ENCODE data around the gene FBXL13. TPM values are rescaled to one million over a fixed set of nuclear protein-coding genes. Genes with fewer than 3 reads are reported as not detected.
A peak's percentile ranks its signal among the peaks of the same experiment; 100 is the strongest.

Gene FBXL13
- total RNA-seq, 2 donors from 2014 or later = 0.95 to 2.5 TPM

DNA sequence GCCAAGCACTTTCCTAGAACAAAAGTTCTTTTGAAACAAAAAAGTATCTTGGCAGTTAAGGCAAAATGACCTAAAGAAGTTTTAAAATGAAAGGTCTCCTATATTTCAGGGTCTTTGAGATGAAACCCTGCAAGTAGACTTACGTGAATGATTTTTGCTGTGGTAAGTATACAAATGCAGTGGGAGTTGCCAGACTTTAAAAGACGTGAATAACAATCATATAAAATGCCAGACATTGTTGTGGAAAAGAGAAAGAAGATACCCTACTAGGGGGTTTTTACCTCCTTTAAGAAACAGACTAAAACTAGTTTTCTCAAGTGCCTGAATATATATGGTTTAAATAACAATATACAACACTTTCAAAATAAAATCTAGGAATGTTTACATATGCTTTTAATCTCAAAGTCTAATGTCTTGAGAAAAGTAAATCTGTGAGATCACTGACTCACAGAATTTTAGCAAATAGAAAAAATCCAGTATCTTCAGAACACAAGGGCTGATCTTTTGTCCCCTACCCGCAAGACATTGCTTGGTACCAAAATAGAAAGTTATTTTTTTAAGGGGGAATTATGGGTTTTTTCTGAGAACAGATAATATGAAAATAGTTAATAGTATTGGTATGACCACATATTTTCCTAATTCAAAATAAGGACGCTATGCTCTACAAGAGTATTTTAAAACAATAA lies 132.3 kb downstream of the FBXL13 start:
- Histone ChIP-seq H3K36me3 (peaks cover 9% of the 10 kb centered on the region), H3K27me3 (replicated peaks; ENCODE audit: insufficient read depth) (no peaks in the 10 kb centered on the region), H3K9me3 (no peaks in the 10 kb centered on the region), H3K4me1 (ENCODE audit: control insufficient read depth in 1 of 2, low read depth in 2 of 2) (peaks cover 25 to 71% of the 10 kb centered on the region in 2 donors), H3K27ac (peak overlapping the region in 1 of 2 donors; percentile 37), H3K4me3 (peak overlapping the region; percentile 53)
- TF ChIP-seq, protein P1, sequence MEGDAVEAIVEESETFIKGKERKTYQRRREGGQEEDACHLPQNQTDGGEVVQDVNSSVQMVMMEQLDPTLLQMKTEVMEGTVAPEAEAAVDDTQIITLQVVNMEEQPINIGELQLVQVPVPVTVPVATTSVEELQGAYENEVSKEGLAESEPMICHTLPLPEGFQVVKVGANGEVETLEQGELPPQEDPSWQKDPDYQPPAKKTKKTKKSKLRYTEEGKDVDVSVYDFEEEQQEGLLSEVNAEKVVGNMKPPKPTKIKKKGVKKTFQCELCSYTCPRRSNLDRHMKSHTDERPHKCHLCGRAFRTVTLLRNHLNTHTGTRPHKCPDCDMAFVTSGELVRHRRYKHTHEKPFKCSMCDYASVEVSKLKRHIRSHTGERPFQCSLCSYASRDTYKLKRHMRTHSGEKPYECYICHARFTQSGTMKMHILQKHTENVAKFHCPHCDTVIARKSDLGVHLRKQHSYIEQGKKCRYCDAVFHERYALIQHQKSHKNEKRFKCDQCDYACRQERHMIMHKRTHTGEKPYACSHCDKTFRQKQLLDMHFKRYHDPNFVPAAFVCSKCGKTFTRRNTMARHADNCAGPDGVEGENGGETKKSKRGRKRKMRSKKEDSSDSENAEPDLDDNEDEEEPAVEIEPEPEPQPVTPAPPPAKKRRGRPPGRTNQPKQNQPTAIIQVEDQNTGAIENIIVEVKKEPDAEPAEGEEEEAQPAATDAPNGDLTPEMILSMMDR (IDR thresholded peaks at IDR 0.05) = no peak
- ATAC-seq (ENCODE audit: insufficient number of reproducible peaks, low FRiP score, low read depth) (no peak), DNase-seq (ENCODE audit: low spot score) (no peak)

DNA sequence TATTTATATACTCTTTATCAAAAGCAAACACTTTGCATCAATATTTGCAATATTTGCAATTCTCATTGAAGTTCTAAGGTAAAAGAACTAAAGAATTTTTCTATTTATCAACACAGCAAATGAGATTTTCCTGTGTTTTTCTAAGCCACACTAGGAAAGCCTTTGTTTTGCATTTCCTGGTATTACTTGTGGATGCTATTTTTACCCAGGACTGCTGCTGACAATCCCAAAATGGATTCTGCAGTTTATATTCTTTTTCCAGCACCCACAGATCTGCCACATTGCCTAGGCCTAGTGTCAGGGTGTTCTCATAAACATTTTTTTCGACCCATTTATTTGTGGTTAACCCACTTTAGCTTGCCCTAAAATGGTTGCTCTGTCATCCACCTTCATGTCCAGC lies 135.9 kb downstream of the FBXL13 start:
- H3K36me3 ChIP-seq = no peaks in the 10 kb centered on the region
- TF ChIP-seq, protein P1 (IDR thresholded peaks at IDR 0.05) = no peak
- peak overlapping the region; percentile 48 to 70 for H3K27ac ChIP-seq
- H3K9me3 ChIP-seq = no peaks in the 10 kb centered on the region
- peak overlapping the region; percentile 12 for H3K4me3 ChIP-seq
- no peaks in the 10 kb centered on the region for H3K27me3 ChIP-seq (replicated peaks; ENCODE audit: insufficient read depth)
- no peak for DNase-seq (ENCODE audit: low spot score)
- ATAC-seq (ENCODE audit: insufficient number of reproducible peaks, low FRiP score, low read depth) = no peak
- H3K4me1 ChIP-seq (ENCODE audit: control insufficient read depth in 1 of 2, low read depth in 2 of 2) = peaks cover 40 to 91% of the 10 kb centered on the region in 2 donors

DNA sequence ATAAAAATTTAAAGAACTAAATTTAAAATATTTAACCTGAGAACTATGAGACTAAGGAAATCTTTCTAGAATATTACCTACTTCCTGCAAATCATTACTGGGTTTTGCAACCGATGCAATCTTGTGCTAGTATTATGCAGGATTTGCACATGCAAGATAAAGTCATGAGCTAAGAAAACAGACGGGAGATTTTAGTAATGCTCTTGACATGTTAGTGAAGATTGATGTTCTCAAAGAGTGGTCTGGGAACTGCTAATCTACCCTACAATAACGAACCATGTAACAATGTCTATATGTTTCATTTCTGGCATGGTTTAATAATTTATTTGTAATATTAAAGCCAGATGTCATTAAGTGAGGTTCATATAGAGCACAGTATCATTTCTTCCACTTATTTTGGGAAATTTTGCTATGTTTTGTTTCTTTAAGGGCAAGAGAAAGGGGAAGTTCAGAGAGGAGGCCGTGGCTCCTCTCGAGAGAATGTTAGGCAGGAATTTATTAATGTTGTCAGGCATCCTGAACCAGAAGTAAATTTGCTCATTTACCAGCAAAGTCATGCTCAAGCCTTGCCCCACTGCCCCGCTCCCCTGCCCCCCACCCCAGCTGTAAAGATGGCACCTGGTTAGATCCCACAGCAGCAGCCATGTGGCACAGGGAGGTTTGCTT lies 139.0 kb downstream of the FBXL13 start:
- ATAC-seq (ENCODE audit: insufficient number of reproducible peaks, low FRiP score, low read depth) = no peak
- Histone ChIP-seq H3K27ac (peak overlapping the region; percentile 77 to 81), H3K9me3 (no peaks in the 10 kb centered on the region), H3K4me1 (ENCODE audit: control insufficient read depth in 1 of 2, low read depth in 2 of 2) (peaks cover 35 to 76% of the 10 kb centered on the region in 2 donors), H3K36me3 (no peaks in the 10 kb centered on the region), H3K27me3 (replicated peaks; ENCODE audit: insufficient read depth) (no peaks in the 10 kb centered on the region), H3K4me3 (peak overlapping the region; percentile 53)
- TF ChIP-seq, protein P1 (IDR thresholded peaks at IDR 0.05) = no peak
- no peak for DNase-seq (ENCODE audit: low spot score)

DNA sequence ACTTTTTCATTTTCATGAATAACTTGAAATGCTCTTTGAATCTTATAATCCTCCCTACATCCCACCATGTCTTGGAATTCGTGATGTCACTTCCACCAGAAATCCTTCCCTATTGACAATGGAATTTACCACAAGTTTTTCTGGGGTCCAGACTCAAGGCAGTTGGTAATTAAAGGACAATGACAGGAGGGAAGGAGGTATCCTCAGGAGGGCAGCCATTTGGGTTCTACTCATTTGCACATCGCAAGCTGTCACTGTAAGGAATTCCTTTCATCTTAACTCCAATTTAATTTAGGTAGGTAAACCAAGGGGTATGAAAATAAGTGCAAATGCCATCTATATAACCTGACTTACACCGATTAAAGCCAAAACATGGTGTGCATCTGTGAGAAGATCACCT lies 139.9 kb downstream of the FBXL13 start:
- no peak for ATAC-seq (ENCODE audit: insufficient number of reproducible peaks, low FRiP score, low read depth)
- Histone ChIP-seq H3K27me3 (replicated peaks; ENCODE audit: insufficient read depth) (no peaks in the 10 kb centered on the region), H3K9me3 (no peaks in the 10 kb centered on the region), H3K4me1 (ENCODE audit: control insufficient read depth in 1 of 2, low read depth in 2 of 2) (peaks cover 35 to 73% of the 10 kb centered on the region in 2 donors), H3K27ac (peak overlapping the region; percentile 77 to 81), H3K36me3 (no peaks in the 10 kb centered on the region), H3K4me3 (peak overlapping the region; percentile 53)
- no peak for DNase-seq (ENCODE audit: low spot score)
- TF ChIP-seq, protein P1 (IDR thresholded peaks at IDR 0.05) = no peak

DNA sequence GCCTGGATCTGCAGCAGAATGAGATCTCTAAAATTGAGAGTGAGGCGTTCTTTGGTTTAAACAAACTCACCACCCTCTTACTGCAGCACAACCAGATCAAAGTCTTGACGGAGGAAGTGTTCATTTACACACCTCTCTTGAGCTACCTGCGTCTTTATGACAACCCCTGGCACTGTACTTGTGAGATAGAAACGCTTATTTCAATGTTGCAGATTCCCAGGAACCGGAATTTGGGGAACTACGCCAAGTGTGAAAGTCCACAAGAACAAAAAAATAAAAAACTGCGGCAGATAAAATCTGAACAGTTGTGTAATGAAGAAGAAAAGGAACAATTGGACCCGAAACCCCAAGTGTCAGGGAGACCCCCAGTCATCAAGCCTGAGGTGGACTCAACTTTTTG lies 140.4 kb downstream of the FBXL13 start:
- no peak for DNase-seq (ENCODE audit: low spot score)
- H3K4me3 ChIP-seq = peak overlapping the region; percentile 53
- no peak for ATAC-seq (ENCODE audit: insufficient number of reproducible peaks, low FRiP score, low read depth)

More for the DNA sequence above, 140.4 kb downstream of the FBXL13 start:
- TF ChIP-seq, protein P1 (IDR thresholded peaks at IDR 0.05) = no peak
- no peaks in the 10 kb centered on the region for H3K27me3 ChIP-seq (replicated peaks; ENCODE audit: insufficient read depth)
- peak overlapping the region; percentile 77 to 81 for H3K27ac ChIP-seq
- no peaks in the 10 kb centered on the region for H3K9me3 ChIP-seq
- H3K4me1 ChIP-seq (ENCODE audit: control insufficient read depth in 1 of 2, low read depth in 2 of 2) = peaks cover 34 to 69% of the 10 kb centered on the region in 2 donors
- no peaks in the 10 kb centered on the region for H3K36me3 ChIP-seq

Data from thoracic aorta (tissue), 2 donors.